ENCODE results near the gene VAV2. TPM values are rescaled to one million over a fixed set of nuclear protein-coding genes. Genes with fewer than 3 reads are reported as not detected.

VAV2 gene
- total and polyA plus RNA-seq, 2 of the 4 experiments (the other 2 are of a cell fraction) = 10.8 to 13.4 TPM

- Histone ChIP-seq H2AK5ac (ENCODE audit: low read depth, low read length) (no peak overlapping the region), H3K4me2 (ENCODE audit: low read depth, low read length) (no peak overlapping the region), H3K14ac (replicated peaks; ENCODE audit: low read depth, low read length) (no peak overlapping the region), H3K9me1 (ENCODE audit: insufficient read depth, low read length) (peaks cover 22% of the 10 kb centered on the region), H3K23ac (ENCODE audit: low read depth, low read length) (no peak overlapping the region), H3K18ac (ENCODE audit: low read depth, low read length) (no peak overlapping the region), H4K91ac (ENCODE audit: insufficient read depth, low read depth, low read length) (no peak overlapping the region), H3K79me1 (ENCODE audit: low read depth in 1 of 2, low read length in 2 of 2) (peaks cover 11 to 71% of the 10 kb centered on the region in 2 experiments), H2AK9ac (replicated peaks; ENCODE audit: low read depth, low read length, poor library complexity) (no peak overlapping the region), H2AFZ (replicated peaks; ENCODE audit: low read length, poor library complexity) (peak overlapping the region; percentile 26), H3K27me3 (ENCODE audit: control insufficient read depth, insufficient read depth, low read length) (no peaks in the 10 kb centered on the region), H3K4me1 (ENCODE audit: control insufficient read depth, insufficient read depth, low read length) (peaks cover 17% of the 10 kb centered on the region; the same call in 1 of the 2 replicates), H3K56ac (ENCODE audit: extremely low read depth, insufficient read depth, low read length) (no peak overlapping the region), H3K27ac (ENCODE audit: insufficient read depth, low read length) (no peak overlapping the region), H3K4me3 (ENCODE audit: insufficient read depth, low read depth, low read length) (no peak overlapping the region), H3K36me3 (ENCODE audit: control insufficient read depth, insufficient read depth, low read length) (no peaks in the 10 kb centered on the region; the same call in 1 of the 2 replicates), H2BK15ac (ENCODE audit: low read depth, low read length) (no peak overlapping the region), H3K9me3 (ENCODE audit: control insufficient read depth, insufficient read depth, low read length) (no peaks in the 10 kb centered on the region), H2BK20ac (ENCODE audit: low read depth, low read length) (no peak overlapping the region), H2BK120ac (ENCODE audit: low read depth, low read length) (no peak overlapping the region), H3K4ac (ENCODE audit: low read depth, low read length) (no peak overlapping the region), H2BK5ac (ENCODE audit: low read depth, low read length, poor library complexity, severe bottlenecking) (no peak overlapping the region), H4K8ac (ENCODE audit: low read depth in 2 of 2, low read length in 2 of 2) (no peak overlapping the region), H4K5ac (ENCODE audit: low read depth, low read length) (no peak overlapping the region), H3K9ac (ENCODE audit: low read depth, low read length) (no peak overlapping the region), H4K20me1 (ENCODE audit: insufficient read depth, low read length) (peaks cover 19% of the 10 kb centered on the region)
- 97% methylated on average over 11 of the region's 24 CpGs; no CpG with 5 or more reads in 1 of the 2 experiments for WGBS, 2 experiments (ENCODE audit: extremely low coverage in 2 of 2, insufficient read length in 1 of 2)
- CTCF ChIA-PET = no interaction called here
- intact Hi-C loops (cut with micrococcal nuclease) (no loop called here), in situ Hi-C loops (cut with MboI; ENCODE audit: low sequenced_read_pairs) (no loop called here), dilution Hi-C loops (cut with HindIII; ENCODE audit: low sequenced_read_pairs, unreplicated experiment) (no loop called here)
- DNase-seq (peak; percentile 20), ATAC-seq (ENCODE audit: low read depth) (peak; percentile 38)
- TF ChIP-seq MAZ (IDR thresholded peaks at IDR 0.05; ENCODE audit: borderline replicate concordance, low read depth, low read length) (no peak), RAD21 (IDR thresholded peaks at IDR 0.05; ENCODE audit: low read length) (no peak), CTCF (conservative IDR thresholded peaks at IDR 0.05; ENCODE audit: low read depth, low read length) (no peak)
- BruUV-seq (replicated peaks) = no TSS peak
- POLR2A ChIA-PET (ENCODE audit: unreplicated experiment) = no interaction called here
These were observed 102.4 kb downstream of the VAV2 start for GRCh38 chr9:133889584-133890301.
